HG03139 (cell line): Measurements from ENCODE around the gene RER1.

Experiments used
- ATAC-seq: cut with Tn5 transposase; IDR thresholded peaks from one replicate; pipeline ENCODE4 v1.9.1; 2021; ENCODE audit not compliant: unreplicated experiment

Gene RER1

GRCh38 chr1:2442661-2443060 lies 51.0 kb downstream of the RER1 start:
- no peak for ATAC-seq

DNA sequence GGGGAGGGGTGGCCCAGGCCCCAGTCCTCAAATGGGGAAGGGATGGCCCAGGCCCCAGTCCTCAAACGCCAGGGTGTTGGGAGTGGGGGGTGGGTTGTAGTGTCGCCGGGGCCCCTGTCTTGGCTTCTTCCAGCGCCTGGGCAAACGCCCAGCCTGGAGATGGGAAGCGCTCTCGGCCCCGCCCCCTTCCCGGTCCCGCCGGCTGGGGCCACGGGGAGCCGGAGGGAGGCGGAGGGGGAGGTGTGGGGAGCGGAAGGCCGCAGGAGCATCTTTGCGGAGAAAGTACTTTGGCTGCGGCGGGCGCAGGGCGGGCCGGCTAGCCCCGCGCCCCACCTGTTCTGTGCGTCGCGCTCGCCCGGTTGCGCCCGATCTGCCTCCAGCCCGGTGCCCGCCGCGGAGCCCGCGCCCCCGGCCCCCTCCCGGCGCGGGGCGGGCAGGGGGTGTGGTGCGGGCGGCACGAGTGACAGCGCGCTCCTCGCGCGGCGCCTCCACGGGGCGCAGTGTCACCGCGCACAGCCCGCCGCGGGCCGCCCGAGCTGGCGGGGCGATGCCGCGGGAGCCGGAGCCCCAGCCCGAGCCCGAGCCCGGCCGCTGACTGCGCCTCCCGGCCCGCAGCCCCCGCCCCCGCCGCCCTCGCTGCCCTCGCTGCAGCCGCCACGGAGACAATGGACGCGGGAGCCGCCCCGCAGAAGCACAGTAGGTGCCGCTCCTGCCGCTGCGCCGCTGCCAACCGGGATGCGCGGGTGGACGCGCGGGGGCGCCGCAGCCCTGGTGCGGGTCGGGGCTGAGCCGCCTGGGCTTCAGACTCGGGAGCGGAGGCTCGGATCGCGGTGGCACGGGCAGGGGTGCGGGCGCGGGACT lies 51.9 kb downstream of the RER1 start:
- no peak for ATAC-seq

DNA sequence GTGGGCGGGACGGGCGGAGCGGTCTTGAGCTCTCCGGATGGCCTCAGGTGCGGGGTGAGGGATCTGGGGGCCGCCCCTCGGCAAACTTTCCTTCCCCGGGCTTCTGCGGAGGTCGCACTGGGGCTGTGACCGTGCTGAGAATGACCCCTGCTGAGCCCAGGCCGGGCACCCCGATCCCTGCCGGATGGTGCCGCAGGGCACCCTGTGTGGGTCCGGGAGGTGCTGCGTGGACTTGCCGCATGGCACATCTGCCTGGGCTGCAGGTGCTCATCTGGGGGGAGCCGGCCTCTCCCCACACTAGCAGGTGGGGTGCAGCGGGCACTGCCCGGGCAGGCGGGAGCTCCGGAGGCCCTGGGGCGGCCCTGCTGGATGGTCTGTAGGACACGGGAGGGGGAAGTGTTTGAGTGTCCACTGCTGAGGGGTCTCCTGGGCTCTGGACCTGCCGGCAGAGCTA lies 52.5 kb downstream of the RER1 start:
- ATAC-seq: no peak

GRCh38 chr1:2445162-2445822 lies 53.7 kb downstream of the RER1 start:
- no peak for ATAC-seq

DNA sequence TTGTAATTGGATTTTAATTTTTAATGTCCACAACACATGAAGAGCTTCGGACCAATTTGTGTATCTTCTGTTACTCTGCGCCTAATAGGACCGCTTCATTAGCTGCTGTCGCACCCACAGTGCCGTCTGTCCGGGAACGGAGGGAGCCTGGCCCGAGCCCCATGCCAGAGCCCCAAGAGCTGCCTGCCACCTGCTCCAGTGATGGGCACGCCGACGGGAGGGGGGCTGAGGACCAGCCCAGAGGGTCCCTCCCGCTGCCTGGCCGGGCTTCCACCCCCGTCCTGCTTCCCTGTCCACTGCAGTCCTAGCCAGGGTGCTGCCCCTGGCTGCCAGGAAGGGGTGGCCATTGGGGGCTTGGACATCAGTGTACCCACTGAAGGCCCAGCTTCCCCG lies 54.2 kb downstream of the RER1 start:
- ATAC-seq: no peak

GRCh38 chr1:2446394-2446793 lies 54.8 kb downstream of the RER1 start:
- ATAC-seq: no peak

DNA sequence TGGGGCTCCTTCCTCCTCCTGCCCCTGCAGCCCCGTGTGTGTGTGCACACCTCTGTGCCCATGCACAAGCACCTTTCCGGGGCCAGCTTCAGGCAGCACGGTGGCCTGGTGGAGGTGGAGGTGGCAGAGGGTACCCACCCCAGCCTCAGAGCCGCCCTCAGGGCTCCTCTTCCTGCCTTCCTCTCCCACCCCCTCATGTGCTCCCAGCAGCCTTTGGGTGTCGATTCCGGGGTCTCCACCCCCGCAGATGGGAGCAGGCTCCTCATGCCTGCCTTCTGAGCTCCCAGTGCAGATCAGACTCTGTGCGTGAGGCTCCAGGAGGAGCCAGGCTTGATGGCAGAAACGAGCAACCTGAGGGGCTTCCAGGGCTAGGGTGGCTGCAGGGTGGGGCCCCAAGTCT lies 55.2 kb downstream of the RER1 start:
- no peak for ATAC-seq

DNA sequence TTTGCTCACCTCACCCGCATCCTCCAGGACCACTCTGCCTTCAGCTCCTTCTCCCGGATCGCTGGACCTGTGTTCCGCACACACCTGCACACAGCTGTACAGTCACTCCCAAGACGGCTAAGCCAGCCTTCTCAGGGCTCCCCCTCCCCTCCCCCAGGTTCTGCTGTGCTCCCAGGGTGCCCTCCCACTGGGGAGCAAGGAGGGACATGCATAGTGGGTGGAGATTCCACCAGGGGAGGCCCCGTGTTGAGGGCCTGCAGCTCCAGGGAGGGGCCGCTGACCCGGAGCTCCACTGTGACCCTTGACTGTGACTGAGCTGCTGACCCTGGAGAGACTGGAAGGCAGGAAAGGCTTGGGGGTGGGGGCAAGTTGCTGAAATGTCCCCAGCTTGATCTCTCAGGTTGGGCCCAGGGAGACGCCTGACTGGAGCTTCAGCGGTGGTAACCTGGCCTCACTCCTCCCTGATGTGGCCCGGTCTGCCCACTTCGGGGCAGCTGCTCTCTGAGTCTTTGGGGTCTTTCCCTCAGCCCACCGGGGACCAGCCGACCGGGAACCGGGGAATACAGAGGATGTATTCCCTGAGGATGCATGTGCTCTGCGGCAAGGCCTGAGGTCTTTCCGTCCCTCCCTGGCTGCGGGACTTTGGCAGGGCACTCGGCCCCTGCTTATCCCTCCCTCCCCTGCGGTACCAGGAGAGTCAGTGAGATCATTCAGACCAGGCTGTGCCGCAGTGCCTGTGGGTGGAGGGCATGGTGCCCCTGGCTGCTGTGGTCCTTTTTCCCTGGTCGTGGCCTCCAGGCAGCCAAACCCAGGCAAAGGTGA lies 55.8 kb downstream of the RER1 start:
- no peak for ATAC-seq

DNA sequence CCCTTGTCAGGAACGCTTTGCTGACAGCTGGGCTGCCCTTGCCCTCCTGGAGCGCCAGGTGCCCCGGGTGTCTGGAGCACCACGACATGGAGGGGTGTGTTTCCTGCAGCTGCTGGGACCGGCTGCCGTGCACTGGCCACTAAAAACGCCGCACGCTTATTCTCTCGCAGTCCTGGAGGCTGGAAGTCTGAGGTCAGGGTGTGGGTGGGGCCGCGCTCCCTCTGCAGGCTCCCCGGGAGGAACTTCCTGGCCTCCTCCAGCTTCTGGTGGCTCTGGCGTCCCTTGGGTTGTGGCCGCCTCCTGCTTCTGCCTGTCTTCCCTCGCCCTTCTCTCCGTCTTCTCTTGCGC lies 56.4 kb downstream of the RER1 start:
- no peak for ATAC-seq

- no peak for ATAC-seq
Measured at GRCh38 chr1:2449636-2450454, 58.2 kb downstream of the RER1 start.

DNA sequence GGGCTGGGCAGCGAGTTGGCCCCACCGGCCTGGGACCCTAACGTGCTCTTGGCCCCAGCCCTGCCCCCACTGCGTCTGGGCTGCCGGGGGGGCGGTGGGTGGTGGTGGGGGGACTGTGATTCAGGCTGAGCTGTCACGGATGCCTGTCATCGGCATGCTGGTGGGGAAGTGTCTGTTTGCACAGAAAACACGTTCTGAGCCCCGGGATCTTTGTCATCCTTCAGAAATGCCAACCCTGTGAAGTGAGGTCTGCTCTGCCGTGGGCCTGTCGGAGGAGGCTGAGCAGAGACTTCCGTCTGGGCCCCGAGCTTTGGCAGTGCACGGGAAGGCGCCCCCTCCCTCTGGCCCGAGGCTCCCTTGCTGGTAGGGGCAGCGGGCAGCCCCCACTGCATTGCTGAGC lies 60.1 kb downstream of the RER1 start:
- ATAC-seq: no peak

GRCh38 chr1:2452201-2452931 lies 60.7 kb downstream of the RER1 start:
- ATAC-seq: no peak

GRCh38 chr1:2452932-2453315 lies 61.3 kb downstream of the RER1 start:
- no peak for ATAC-seq

- no peak for ATAC-seq
Measured at GRCh38 chr1:2454227-2454626, 62.6 kb downstream of the RER1 start.
